SW 1271 (cell line): ENCODE results near the gene RNF144A.
"Not testable (repeated sequence)": the region's sequence is repeated elsewhere in the genome, so short reads cannot be mapped to it uniquely, and the experiment has no call there.

ENCODE experiments used
- DNase-seq, 2 experiments: peaks; one replicate each; lab custom pipeline; 2025; lab: John Stamatoyannopoulos, UW

Gene RNF144A

GRCh38 chr2:6917071-6917760, at the start of gene RNF144A:
RNF144A (plus strand) TSS chr2:6917412; CDS start chr2:6996927, 79,515 bp downstream.
- DNase-seq, result peak in 1 of 2 experiments; percentile 9

- no peak for DNase-seq
Observed at GRCh38 chr2:6872394-6872793, 44.8 kb upstream of the RNF144A start.

GRCh38 chr2:6874032-6874431, 43.2 kb upstream of the RNF144A start:
- no peak for DNase-seq

- DNase-seq, result no peak
Observed at GRCh38 chr2:6876309-6876708, 40.9 kb upstream of the RNF144A start.

- peak in 1 of 2 experiments; percentile 7 for DNase-seq
Observed at GRCh38 chr2:6877402-6878304, 39.6 kb upstream of the RNF144A start, which contains the start of gene RSAD2. RSAD2 (plus strand) TSS chr2:6877777; CDS start chr2:6877801, 24 bp downstream.

GRCh38 chr2:6878549-6878948, 38.7 kb upstream of the RNF144A start:
- no peak for DNase-seq

GRCh38 chr2:6879011-6879410, 38.2 kb upstream of the RNF144A start:
- DNase-seq, result no peak

- DNase-seq, result no peak
Observed at GRCh38 chr2:6880200-6880733, 36.9 kb upstream of the RNF144A start.

GRCh38 chr2:6881046-6881445, 36.2 kb upstream of the RNF144A start:
- DNase-seq, result no peak

- DNase-seq, result no peak
Observed at GRCh38 chr2:6881516-6881915, 35.7 kb upstream of the RNF144A start.

- DNase-seq, result no peak
Observed at GRCh38 chr2:6883448-6884122, 33.6 kb upstream of the RNF144A start.

GRCh38 chr2:6885551-6885950, 31.7 kb upstream of the RNF144A start:
- DNase-seq, result no peak

- no peak for DNase-seq
Observed at GRCh38 chr2:6885968-6886367, 31.2 kb upstream of the RNF144A start.

GRCh38 chr2:6887751-6888192, 29.4 kb upstream of the RNF144A start:
- no peak for DNase-seq

GRCh38 chr2:6888724-6889123, 28.5 kb upstream of the RNF144A start:
- DNase-seq, result no peak

- no peak for DNase-seq
Observed at GRCh38 chr2:6893876-6894482, 23.2 kb upstream of the RNF144A start.

- peak in 1 of 2 experiments; percentile 16 for DNase-seq
Observed at GRCh38 chr2:6896930-6897759, 20.1 kb upstream of the RNF144A start.

- DNase-seq, result not testable (repeated sequence)
Observed at GRCh38 chr2:6902581-6902980, 14.6 kb upstream of the RNF144A start.

GRCh38 chr2:6905668-6906067, 11.5 kb upstream of the RNF144A start:
- DNase-seq, result no peak

GRCh38 chr2:6906165-6906741, 11.0 kb upstream of the RNF144A start:
- DNase-seq, result no peak
